ENCODE results near the gene DNAJC15. TPM values are rescaled to one million over a fixed set of nuclear protein-coding genes. Genes with fewer than 3 reads are reported as not detected.
"Not testable (repeated sequence)": the region's sequence is repeated elsewhere in the genome, so short reads cannot be mapped to it uniquely, and the experiment has no call there.

The DNAJC15 gene
- total RNA-seq, 1 experiment from 2014 or later = 27.5 TPM

DNA sequence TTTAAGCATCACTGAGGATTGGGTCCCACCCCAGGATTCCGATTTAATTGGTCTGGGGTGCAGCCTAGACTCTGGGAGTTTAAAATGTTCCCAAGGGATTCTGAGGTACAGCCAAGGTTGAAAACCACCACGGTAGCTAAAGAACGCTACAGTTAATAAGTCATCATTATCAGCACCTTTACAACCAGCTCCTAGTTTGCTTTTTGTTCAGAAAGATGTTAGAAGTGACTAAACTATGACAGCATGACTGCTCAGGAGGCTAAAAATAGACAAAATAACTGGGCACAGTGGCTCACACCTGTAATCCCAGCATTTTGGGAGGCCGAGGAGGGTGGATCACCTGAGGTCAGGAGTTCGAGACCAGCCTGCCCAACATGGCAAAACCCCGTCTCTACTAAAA lies 19.7 kb upstream of the DNAJC15 start:
- DNase-seq (ENCODE audit: low read depth) = no peak

DNA sequence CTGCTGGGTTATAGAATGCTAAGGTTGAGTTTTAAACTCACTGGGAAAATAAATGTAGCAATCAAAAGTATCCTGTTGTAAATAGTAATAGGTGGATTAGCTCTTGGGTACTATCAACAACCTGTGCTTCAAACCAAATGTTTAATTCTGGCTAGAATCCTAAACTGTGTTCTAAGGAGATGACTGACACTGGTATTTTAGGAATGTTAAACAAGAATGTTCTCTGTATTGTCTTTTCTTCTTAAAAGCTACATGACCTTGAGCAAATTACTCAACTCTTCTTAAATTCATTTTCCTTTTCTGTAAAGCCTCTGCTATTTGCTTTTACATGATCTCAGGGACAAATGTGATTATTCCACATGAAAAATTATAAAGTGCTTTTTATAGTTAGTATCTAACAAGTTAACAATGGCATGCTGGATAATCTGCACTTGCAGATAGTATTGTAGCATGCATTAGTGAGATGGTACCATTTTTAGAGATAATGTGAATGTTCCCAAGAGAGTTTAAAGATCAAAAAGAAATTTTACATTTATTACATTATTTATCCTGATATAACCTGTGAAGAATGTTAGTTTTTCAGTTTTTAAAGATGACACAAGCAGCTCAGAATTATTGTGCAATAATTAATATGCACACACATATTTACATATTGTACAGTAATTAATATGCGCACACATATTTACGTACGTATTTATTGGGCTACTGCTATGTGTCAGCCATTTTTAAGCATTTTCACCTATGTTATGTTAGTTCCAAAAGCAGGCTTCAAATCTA lies 17.7 kb upstream of the DNAJC15 start:
- DNase-seq (ENCODE audit: low read depth) = peak; percentile 44

DNA sequence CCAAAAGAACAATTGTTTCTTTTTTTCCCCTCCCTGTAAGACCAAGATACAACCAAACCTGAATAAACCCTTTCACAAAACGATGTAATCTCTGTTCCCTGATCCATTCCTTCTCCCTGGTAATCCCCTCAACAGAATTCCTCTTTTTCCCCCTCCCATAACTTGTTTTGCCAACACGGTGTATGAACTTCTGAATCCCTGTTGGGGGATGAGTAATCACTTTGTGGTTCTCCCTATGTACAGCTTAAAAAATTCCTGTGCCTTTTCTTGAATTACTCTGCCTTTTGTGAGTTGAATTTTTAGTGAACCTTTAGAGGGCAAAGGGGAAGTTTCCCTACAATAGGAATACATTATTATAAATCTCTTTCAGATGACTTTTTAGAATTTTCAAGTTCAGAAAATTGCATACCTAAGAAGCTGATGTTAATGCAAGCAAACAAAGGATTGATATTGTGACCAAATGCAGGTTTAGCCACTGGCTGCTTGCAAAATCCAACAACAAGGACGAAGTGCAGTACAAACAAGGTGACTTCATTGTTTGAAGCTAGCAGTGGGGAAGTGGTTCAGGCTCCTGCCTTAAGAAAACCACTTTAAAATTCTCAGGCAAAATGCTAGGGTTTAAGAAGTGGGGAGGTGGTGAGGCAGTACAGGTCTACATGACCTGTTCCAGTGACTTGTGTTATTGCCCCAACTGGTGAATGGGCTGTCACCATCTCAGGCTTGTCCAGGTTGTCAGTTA lies 16.3 kb upstream of the DNAJC15 start:
- peak; percentile 67 for DNase-seq (ENCODE audit: low read depth)

DNA sequence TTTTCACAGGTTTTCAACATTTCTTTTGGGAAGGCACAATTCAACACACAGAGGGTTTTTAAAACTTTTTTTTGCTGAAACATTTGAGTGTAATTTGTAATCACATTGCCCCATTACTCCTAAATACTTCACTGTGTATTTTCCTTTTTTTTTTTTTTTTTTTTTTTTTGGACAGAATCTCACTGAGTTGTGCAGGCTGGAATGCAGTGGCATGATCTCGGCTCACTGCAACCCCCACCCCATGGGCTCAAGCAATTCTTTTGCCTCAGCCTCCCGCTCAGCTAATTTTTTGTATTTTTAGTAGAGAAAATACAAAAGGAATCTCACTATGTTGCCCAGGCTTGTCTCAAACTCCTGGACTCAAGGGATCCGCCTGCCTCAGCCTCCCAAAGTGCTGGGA lies 14.8 kb upstream of the DNAJC15 start:
- DNase-seq (ENCODE audit: low read depth) = no peak

DNA sequence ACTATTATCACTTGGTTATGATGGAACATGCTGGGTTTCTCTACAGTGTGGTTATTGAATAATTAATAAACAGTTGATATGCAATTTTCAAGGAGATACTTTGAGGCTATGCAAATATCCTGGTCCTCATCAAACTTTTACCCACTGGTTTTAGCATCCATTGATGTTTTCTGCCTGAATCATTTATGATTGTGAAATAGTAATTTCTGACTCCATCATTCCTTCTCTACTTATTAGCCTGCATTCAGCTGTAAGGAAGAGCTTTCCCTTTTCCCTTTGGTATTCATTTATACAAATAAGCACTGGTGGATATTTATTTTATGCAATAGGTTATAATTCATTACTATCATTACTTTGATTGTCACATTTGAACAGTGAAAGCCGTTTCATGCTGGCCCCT lies 13.9 kb upstream of the DNAJC15 start:
- no peak for DNase-seq (ENCODE audit: low read depth)

DNA sequence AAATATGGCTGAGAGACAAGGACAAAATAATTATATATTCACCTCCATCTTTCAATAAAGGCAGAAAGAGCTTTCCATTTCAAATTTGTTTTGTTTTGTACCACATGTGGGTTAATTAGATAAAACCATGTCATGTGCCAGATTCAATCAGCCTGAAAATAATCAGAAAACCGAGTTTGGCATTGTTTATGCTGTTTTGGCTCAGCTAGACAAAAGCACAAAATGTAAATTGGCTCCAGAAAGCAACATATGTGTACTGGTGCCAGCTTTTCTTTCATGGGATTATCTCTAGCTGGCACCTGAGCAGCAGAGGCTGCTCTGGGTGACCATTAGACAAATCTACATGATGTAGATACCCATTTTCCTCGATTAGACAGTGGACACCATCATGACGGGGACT lies 9.2 kb upstream of the DNAJC15 start:
- no peak for DNase-seq (ENCODE audit: low read depth)

DNA sequence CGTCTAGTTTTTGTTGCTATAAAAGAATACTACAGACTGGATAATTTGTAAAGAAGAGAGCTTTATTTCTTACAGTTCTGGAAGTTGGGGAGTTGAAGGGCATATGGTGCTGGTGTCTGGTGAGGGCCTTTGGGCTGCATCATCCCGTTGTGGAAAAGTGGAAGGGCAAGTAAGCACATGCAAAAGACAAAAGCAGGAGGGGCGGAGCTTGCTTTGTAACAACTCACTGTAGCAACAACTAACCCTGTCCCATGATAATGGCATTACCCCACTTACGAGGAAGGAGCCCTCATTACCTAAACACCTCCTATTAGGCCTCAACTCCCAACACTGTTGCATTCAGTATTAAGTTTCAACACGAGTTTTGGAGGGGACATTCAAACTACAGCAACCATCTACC lies 7.2 kb upstream of the DNAJC15 start:
- DNase-seq (ENCODE audit: low read depth) = no peak

DNA sequence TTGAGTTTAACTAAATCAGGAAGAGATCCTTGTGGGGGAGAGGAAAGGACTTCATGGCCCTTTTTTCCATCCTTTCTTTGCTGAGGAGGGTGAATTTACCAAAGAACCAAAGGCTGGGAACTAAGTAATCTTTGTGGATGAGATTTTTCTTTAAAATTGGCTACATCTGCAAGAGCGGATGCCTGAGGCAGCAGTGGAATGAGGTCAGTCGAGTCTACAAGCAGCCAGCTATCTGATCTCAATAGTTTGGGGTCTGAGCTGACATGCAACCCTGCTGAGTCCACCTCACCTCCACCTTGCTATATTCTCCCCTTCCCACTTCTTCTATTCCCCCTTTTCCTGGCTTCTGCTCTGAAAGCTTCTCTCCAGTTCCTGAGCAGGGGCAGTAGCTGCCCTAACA lies 3.6 kb upstream of the DNAJC15 start:
- DNase-seq (ENCODE audit: low read depth) = no peak

DNA sequence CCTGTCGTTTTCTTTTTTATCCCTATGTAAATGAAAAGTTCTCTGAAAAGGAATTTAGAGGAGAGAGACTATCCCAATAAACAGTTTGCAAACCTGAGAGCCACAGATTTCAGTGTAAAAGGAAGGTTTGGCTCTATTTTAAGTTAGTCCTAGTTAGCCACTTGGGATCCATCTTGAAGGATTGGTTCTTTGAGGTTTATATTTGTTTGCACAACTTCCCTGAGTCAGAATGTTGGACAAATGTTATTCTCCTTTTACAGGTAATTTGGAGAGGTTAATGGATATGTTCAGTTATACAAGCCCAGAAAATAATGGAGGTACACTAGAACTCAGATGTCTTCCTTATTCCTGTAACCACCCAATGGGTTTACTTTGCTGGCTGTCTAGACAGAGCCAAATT lies 2.6 kb upstream of the DNAJC15 start:
- DNase-seq (ENCODE audit: low read depth) = no peak

DNA sequence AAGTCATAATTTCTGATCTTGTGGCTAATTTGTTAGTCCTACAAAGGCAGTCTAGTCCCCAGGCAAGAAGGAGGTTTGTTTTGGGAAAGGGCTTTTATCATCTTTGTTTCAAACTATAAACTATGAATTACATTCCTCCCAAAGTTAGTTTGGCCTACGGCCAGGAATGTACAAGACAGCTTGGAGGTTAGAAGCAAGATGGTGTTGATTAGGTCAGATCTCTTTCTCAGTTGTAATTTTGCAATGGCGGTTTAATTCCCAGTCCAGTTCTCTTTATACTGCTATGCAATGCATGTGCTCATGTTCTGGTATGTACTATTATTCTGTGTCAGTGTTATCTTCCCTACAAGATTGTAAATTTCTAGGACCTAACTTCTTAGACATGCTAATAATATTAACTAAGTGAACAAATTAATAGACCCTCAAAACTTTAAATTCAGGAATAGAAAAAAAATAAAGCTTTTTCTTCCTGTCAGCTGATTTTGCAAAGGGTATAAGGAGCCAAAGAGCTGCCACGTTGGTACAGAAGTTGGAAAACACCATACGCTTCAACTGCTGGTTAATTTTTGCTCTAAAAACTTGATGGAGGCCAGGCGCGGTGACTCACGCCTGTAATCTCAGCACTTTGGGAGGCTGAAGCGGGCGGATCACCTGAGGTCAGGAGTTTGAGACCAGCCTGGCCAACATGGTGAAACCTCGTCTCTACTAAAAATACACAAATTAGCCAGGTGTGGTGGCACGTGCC lies 1.3 kb upstream of the DNAJC15 start:
- DNase-seq (ENCODE audit: low read depth) = no peak

DNA sequence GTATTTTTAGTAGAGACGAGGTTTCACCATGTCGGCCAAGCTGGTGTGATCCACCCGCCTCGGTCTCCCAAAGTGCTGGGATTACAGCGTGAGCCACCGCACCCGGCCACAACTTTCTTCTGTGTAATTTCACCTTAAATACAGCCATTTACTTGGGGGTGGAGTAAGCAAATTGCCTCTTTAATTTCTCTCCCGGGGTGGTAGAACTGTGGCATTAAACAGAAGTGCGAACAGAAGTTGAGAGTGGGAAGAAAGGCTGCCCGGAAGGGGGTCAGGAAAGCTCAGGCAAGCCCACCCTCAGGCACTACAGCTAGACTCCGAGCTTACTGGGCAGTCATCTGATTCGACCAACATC lies 475 bp upstream of the DNAJC15 start:
- no peak for DNase-seq (ENCODE audit: low read depth)

DNA sequence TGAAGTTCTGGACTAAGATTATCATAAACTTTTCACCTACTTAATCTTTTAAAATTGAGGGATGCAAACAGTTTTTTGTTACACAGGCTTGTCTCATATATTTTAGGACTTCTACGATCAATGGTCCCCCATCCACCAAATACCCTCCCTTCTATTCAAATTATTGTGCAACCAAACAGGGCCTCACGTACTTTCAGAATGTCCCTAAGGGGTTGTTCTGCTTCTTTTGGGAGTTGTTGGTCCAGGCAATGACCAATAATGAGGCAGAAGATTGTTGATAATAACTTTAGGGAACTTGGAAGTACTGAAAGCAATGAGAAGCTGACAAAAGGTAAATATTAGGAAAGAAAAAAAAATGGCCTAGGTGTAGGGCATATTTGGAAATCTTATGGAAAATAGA lies 2.9 kb downstream of the DNAJC15 start:
- no peak for DNase-seq (ENCODE audit: low read depth)

DNA sequence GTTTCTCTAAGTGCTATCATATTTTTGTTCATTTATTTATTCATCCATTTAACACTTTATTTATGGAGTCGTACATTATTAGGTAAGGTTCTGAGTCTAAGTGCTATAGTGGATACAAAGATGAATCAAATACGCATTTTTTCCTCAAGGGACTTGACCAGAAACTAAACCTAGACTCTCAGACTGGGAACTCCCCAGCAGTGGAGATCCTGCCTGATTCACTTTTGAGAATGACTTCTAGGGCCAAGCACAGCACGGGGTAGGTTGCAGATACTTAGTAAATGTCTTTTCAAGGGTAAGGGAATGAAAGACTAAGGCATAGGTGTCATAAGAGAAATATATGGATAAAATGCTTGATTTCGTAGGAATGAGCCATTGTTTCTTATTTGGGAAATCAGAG lies 7.2 kb downstream of the DNAJC15 start:
- DNase-seq (ENCODE audit: low read depth) = no peak

DNA sequence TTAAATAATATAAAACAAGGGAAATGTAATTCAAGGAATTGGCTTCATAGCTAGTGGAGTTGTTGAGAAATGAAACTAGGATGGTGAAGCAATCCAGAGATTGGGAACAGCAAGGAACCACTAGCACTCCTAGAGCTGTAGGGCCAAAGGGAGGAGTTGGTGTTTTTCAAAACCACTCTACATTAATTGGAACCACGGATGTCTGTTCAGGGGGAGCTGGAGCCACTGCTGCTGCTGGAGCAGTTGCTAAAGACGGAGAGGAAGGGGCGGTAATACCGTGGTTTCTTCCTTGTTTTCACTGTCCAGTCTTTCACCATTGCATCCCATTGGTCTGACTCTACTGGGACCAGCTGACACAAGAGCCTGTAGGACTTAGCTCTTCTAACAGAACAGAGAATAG lies 8.5 kb downstream of the DNAJC15 start:
- DNase-seq (ENCODE audit: low read depth) = no peak

DNA sequence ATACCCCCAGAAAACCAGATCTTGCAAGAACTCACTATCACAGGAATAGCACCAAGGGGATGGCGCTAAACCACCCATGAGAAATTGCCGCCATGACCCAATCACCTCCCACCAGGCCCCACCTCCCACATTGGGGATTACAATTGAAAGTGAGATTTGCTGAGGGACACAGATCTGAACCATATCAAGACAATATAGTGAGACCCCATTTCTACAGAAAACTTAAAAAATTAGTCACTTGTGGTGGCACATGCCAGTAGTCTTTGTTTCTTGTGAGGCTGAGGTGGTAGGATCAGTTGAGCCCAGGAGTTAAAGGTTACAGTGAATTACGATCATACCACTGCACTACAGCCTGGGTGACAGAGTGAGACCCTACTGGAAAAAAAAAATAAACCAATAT lies 9.7 kb downstream of the DNAJC15 start:
- DNase-seq (ENCODE audit: low read depth) = no peak

DNA sequence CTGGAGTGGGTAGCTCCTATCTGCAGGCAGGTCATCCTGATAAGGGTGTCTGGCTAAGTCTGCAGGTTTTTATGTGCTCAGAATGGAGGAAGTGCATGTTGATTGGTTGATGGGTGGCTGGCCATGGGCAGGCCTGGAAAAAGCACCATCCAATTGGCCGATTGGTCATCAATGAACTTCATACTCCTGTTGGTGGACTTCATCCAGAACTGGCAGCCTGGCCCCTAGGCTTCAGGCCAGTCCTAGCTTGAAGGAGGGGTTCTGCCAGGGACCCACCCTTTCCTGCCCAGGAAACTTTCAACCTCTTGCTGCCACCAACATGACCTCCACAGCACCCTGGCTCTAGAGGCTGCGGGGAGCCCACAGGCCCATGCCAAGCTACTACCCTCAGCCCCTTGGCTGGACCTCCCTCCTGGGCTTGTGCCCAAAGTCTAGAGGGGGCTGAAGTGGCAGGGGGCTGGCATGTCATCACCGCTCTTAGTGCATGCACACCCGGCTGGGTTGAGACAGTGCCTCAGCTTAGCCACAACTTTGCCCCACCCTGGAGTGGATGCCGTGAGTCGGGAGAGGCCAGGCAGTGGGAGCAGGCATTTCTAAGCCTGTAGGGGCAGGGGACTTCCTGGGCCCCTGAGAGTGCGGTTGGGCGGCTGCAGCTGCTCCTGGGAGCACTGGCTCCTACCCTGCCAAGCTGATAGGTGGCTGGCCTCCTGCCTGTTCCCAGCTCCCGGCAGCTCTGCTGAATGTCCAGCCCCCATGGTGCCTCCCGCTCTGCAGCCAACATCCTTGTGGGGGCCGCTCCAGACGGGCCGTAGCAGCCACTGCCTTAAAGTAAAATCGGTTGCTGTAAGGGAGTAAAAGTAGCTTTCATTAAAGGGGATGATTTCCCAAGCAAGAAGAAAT lies 13.2 kb downstream of the DNAJC15 start:
- no peak for DNase-seq (ENCODE audit: low read depth)

DNA sequence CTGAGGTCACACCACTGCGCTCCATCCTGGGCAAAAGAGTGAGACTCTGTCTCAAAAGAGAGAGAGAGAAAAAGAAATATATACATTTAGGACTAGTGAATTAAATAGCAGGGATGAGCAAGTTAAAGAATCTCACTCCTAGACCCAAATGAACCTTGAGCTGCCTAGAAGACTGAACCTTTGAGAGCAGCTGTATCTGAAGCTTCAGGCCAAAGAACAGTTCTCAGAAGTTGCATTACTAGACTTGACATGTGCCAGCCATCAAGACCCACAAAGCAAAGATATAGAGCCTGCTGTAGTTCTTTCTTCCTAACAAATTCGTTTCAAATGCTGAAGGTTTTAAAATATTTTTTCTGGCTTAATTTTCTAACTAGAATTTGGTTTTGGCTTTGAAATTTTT lies 16.6 kb downstream of the DNAJC15 start:
- DNase-seq (ENCODE audit: low read depth) = no peak

DNA sequence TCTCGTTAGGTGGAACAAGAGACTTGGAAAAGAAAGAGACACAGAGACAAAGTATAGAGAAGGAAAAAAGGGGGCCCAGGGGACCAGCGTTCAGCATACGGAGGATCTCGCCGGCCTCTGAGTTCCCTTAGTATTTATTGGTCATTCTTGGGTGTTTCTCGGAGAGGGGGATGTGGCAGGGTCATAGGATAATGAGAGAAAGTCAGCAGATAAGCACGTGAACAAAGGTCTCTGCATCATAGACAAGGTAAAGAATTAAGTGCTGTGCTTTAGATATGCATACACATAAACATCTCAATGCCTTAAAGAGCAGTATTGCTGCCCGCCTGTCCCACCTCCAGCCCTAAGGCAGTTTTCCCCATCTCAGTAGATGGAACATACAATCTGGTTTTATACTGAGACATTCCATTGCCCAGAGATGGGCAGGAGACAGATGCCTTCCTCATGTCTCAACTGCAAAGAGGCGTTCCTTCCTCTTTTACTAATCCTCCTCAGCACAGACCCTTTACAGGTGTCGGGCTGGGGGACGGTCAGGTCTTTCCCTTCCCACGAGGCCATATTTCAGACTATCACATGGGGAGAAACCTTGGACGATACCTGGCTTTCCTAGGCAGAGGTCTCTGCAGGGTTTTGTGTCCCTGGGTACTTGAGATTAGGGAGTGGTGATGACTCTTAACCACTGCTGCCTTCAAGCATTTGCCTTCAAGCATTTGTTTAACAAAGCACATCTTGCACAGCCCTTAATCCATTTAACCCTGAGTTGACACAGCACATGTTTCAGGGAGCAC lies 17.4 kb downstream of the DNAJC15 start:
- DNase-seq (ENCODE audit: low read depth) = not testable (repeated sequence)

DNA sequence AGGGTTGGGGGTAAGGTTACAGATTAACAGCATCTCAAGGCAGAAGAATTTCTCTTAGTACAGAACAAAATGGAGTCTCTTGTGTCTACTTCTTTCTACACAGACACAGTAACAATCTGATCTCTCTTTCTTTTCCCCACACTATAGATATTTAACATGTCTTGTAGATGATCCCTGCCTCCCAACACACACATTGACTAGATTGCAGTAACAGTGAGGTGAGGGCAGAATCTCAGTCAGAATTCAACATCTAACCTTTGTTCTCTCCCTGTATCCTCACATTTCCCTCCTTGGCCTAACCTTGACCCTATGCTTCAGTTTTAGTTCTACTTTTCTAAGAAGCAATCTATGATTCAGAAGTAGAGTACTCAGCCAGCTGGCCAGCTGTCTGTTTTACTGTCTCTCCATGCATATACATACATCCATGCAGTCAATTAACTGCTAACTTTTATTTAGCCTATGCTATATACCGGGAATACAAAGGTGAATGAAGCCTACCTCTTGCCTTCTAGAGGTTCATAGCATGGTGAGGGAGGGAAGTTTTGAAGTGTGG lies 18.1 kb downstream of the DNAJC15 start:
- DNase-seq (ENCODE audit: low read depth) = no peak

DNA sequence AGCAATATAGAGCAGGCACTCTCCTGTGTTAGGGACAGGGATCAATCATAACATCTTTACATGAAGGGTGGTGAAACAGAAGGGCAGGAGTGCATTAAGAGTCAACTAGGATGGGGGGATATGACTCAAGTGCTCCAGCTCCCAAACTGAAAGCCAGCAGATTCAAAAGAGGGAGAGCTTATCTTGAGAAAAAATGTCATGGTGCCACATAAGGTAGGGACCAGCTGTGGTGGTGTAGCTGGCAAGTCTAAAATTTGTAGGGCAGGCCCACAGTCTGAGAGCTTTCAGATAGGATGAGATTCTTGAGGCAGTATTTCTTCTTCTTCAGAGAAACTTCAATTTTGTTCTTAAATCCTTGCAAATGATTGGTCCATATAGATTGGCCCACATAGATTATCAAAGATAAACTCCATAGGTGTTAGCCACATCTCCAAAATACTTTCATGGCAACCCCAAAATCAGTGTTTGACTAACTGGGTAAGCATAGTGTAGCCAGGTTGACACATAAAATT lies 19.1 kb downstream of the DNAJC15 start:
- no peak for DNase-seq (ENCODE audit: low read depth)
